ENCODE results near the gene PLIN3. TPM values are rescaled to one million over a fixed set of nuclear protein-coding genes. Genes with fewer than 3 reads are reported as not detected.
"Not testable (repeated sequence)": the region's sequence is repeated elsewhere in the genome, so short reads cannot be mapped to it uniquely, and the experiment has no call there.

Gene PLIN3
- polyA plus RNA-seq, 4 donors, result 77.3 to 190 (median 145) TPM

GRCh38 chr19:4802711-4803110 is 64.8 kb downstream of the PLIN3 start:
- H3K4me3 ChIP-seq (ENCODE audit: low read depth in 1 of 3, low read length in 3 of 3), result no peak overlapping the region
- peaks cover 0 to 11% (median 0%) of the 10 kb centered on the region in 3 donors for H3K36me3 ChIP-seq (ENCODE audit: control insufficient read depth in 3 of 3, insufficient read depth in 2 of 3, low read depth in 1 of 3, low read length in 3 of 3)
- 73 to 76% (median 74%) methylated on average over 7 of the region's 7 CpGs for WGBS, 3 donors
- H3K9me3 ChIP-seq (ENCODE audit: control insufficient read depth in 2 of 2, insufficient read depth in 1 of 2, low read depth in 1 of 2, low read length in 1 of 2), result no peaks in the 10 kb centered on the region
- no peak overlapping the region for H3K27ac ChIP-seq (ENCODE audit: low read depth in 1 of 3, low read length in 2 of 3)
- no peak for DNase-seq
- no peak for FAIRE-seq
- no peaks in the 10 kb centered on the region for H3K4me1 ChIP-seq (ENCODE audit: control insufficient read depth in 3 of 3, insufficient read depth in 2 of 3, low read depth in 1 of 3, low read length in 2 of 3)
- no peaks in the 10 kb centered on the region for H3K27me3 ChIP-seq (ENCODE audit: control insufficient read depth in 3 of 3, insufficient read depth in 3 of 3, low read length in 3 of 3)

- FAIRE-seq (no peak), DNase-seq (no peak)
- Histone ChIP-seq H3K27ac (ENCODE audit: low read depth in 1 of 3, low read length in 2 of 3) (no peak overlapping the region), H3K4me1 (ENCODE audit: control insufficient read depth in 3 of 3, insufficient read depth in 2 of 3, low read depth in 1 of 3, low read length in 2 of 3) (no peaks in the 10 kb centered on the region), H3K36me3 (ENCODE audit: control insufficient read depth in 3 of 3, insufficient read depth in 2 of 3, low read depth in 1 of 3, low read length in 3 of 3) (peaks cover 0 to 21% (median 3%) of the 10 kb centered on the region in 3 donors), H3K4me3 (ENCODE audit: low read depth in 1 of 3, low read length in 3 of 3) (no peak overlapping the region), H3K9me3 (ENCODE audit: control insufficient read depth in 2 of 2, insufficient read depth in 1 of 2, low read depth in 1 of 2, low read length in 1 of 2) (no peaks in the 10 kb centered on the region), H3K27me3 (ENCODE audit: control insufficient read depth in 3 of 3, insufficient read depth in 3 of 3, low read length in 3 of 3) (no peaks in the 10 kb centered on the region)
- WGBS, 3 donors, result 61 to 84% (median 72%) methylated on average over 3 of the region's 3 CpGs
Observed at GRCh38 chr19:4801085-4801619, 66.3 kb downstream of the PLIN3 start.

GRCh38 chr19:4800591-4801081 is 66.8 kb downstream of the PLIN3 start:
- FAIRE-seq (no peak), DNase-seq (no peak)
- Histone ChIP-seq H3K4me1 (ENCODE audit: control insufficient read depth in 3 of 3, insufficient read depth in 2 of 3, low read depth in 1 of 3, low read length in 2 of 3) (no peaks in the 10 kb centered on the region), H3K27me3 (ENCODE audit: control insufficient read depth in 3 of 3, insufficient read depth in 3 of 3, low read length in 3 of 3) (no peaks in the 10 kb centered on the region), H3K9me3 (ENCODE audit: control insufficient read depth in 2 of 2, insufficient read depth in 1 of 2, low read depth in 1 of 2, low read length in 1 of 2) (no peaks in the 10 kb centered on the region), H3K36me3 (ENCODE audit: control insufficient read depth in 3 of 3, insufficient read depth in 2 of 3, low read depth in 1 of 3, low read length in 3 of 3) (peaks cover 0 to 24% (median 3%) of the 10 kb centered on the region in 3 donors), H3K27ac (ENCODE audit: low read depth in 1 of 3, low read length in 2 of 3) (no peak overlapping the region), H3K4me3 (ENCODE audit: low read depth in 1 of 3, low read length in 3 of 3) (no peak overlapping the region)
- 42 to 61% (median 52%) methylated on average over 23 of the region's 23 CpGs for WGBS, 3 donors

- DNase-seq (no peak), FAIRE-seq (no peak)
- H3K27me3 ChIP-seq (ENCODE audit: control insufficient read depth in 3 of 3, insufficient read depth in 3 of 3, low read length in 3 of 3), result no peaks in the 10 kb centered on the region
- H3K4me1 ChIP-seq (ENCODE audit: control insufficient read depth in 3 of 3, insufficient read depth in 2 of 3, low read depth in 1 of 3, low read length in 2 of 3), result peaks cover 0 to 6% (median 3%) of the 10 kb centered on the region in 3 donors
- 77 to 84% (median 78%) methylated on average over 9 of the region's 9 CpGs for WGBS, 3 donors
- H3K27ac ChIP-seq (ENCODE audit: low read depth in 1 of 3, low read length in 2 of 3), result no peak overlapping the region
- H3K4me3 ChIP-seq (ENCODE audit: low read depth in 1 of 3, low read length in 3 of 3), result no peak overlapping the region
- no peaks in the 10 kb centered on the region for H3K9me3 ChIP-seq (ENCODE audit: control insufficient read depth in 2 of 2, insufficient read depth in 1 of 2, low read depth in 1 of 2, low read length in 1 of 2)
- peaks cover 0 to 51% (median 6%) of the 10 kb centered on the region in 3 donors for H3K36me3 ChIP-seq (ENCODE audit: control insufficient read depth in 3 of 3, insufficient read depth in 2 of 3, low read depth in 1 of 3, low read length in 3 of 3)
Observed at GRCh38 chr19:4795400-4795799, 72.1 kb downstream of the PLIN3 start.

GRCh38 chr19:4794971-4795370 is 72.5 kb downstream of the PLIN3 start:
- H3K9me3 ChIP-seq (ENCODE audit: control insufficient read depth in 2 of 2, insufficient read depth in 1 of 2, low read depth in 1 of 2, low read length in 1 of 2), result no peaks in the 10 kb centered on the region
- peaks cover 0 to 51% (median 6%) of the 10 kb centered on the region in 3 donors for H3K36me3 ChIP-seq (ENCODE audit: control insufficient read depth in 3 of 3, insufficient read depth in 2 of 3, low read depth in 1 of 3, low read length in 3 of 3)
- WGBS, 3 donors, result 72 to 83% (median 73%) methylated on average over 11 of the region's 11 CpGs
- no peaks in the 10 kb centered on the region for H3K27me3 ChIP-seq (ENCODE audit: control insufficient read depth in 3 of 3, insufficient read depth in 3 of 3, low read length in 3 of 3)
- H3K4me3 ChIP-seq (ENCODE audit: low read depth in 1 of 3, low read length in 3 of 3), result no peak overlapping the region
- peaks cover 0 to 6% (median 3%) of the 10 kb centered on the region in 3 donors for H3K4me1 ChIP-seq (ENCODE audit: control insufficient read depth in 3 of 3, insufficient read depth in 2 of 3, low read depth in 1 of 3, low read length in 2 of 3)
- no peak overlapping the region for H3K27ac ChIP-seq (ENCODE audit: low read depth in 1 of 3, low read length in 2 of 3)
- DNase-seq (no peak), FAIRE-seq (no peak)

GRCh38 chr19:4793278-4793677 is 74.2 kb downstream of the PLIN3 start:
- 75 to 89% (median 82%) methylated on average over 15 to 19 of the region's 19 CpGs for WGBS, 3 donors
- H3K9me3 ChIP-seq (ENCODE audit: control insufficient read depth in 2 of 2, insufficient read depth in 1 of 2, low read depth in 1 of 2, low read length in 1 of 2), result not testable (repeated sequence)

GRCh38 chr19:4792866-4793195 is 74.6 kb downstream of the PLIN3 start:
- H3K27ac ChIP-seq (ENCODE audit: low read depth in 1 of 3, low read length in 2 of 3); H3K4me1 ChIP-seq (ENCODE audit: control insufficient read depth in 3 of 3, insufficient read depth in 2 of 3, low read depth in 1 of 3, low read length in 2 of 3): not testable (repeated sequence)

More at GRCh38 chr19:4793278-4793677, 74.2 kb downstream of the PLIN3 start:
- H3K27ac ChIP-seq (ENCODE audit: low read depth in 1 of 3, low read length in 2 of 3); H3K4me1 ChIP-seq (ENCODE audit: control insufficient read depth in 3 of 3, insufficient read depth in 2 of 3, low read depth in 1 of 3, low read length in 2 of 3); DNase-seq; H3K27me3 ChIP-seq (ENCODE audit: control insufficient read depth in 3 of 3, insufficient read depth in 3 of 3, low read length in 3 of 3); FAIRE-seq; H3K4me3 ChIP-seq (ENCODE audit: low read depth in 1 of 3, low read length in 3 of 3): not testable (repeated sequence)
- H3K36me3 ChIP-seq (ENCODE audit: control insufficient read depth in 3 of 3, insufficient read depth in 2 of 3, low read depth in 1 of 3, low read length in 3 of 3), result peaks cover 0 to 44% (median 6%) of the 10 kb centered on the region in 3 donors

GRCh38 chr19:4792019-4792865 is 75.2 kb downstream of the PLIN3 start:
- peaks cover 0 to 36% (median 6%) of the 10 kb centered on the region in 3 donors for H3K36me3 ChIP-seq (ENCODE audit: control insufficient read depth in 3 of 3, insufficient read depth in 2 of 3, low read depth in 1 of 3, low read length in 3 of 3)
- H3K9me3 ChIP-seq (ENCODE audit: control insufficient read depth in 2 of 2, insufficient read depth in 1 of 2, low read depth in 1 of 2, low read length in 1 of 2); FAIRE-seq; H3K4me1 ChIP-seq (ENCODE audit: control insufficient read depth in 3 of 3, insufficient read depth in 2 of 3, low read depth in 1 of 3, low read length in 2 of 3); H3K27me3 ChIP-seq (ENCODE audit: control insufficient read depth in 3 of 3, insufficient read depth in 3 of 3, low read length in 3 of 3): not testable (repeated sequence)
- 7 to 8% (median 8%) methylated on average over 44 to 75 of the region's 75 CpGs for WGBS, 3 donors
- H3K27ac ChIP-seq (ENCODE audit: low read depth in 1 of 3, low read length in 2 of 3), result peak overlapping the region; percentile 75 to 97 (median 82)
- peak in 1 of 2 donors; percentile 67 for DNase-seq
- H3K4me3 ChIP-seq (ENCODE audit: low read depth in 1 of 3, low read length in 3 of 3), result peak overlapping the region; percentile 54 to 85 (median 85)

More at GRCh38 chr19:4792866-4793195, 74.6 kb downstream of the PLIN3 start:
- FAIRE-seq; H3K9me3 ChIP-seq (ENCODE audit: control insufficient read depth in 2 of 2, insufficient read depth in 1 of 2, low read depth in 1 of 2, low read length in 1 of 2); H3K27me3 ChIP-seq (ENCODE audit: control insufficient read depth in 3 of 3, insufficient read depth in 3 of 3, low read length in 3 of 3); DNase-seq: not testable (repeated sequence)
- Histone ChIP-seq H3K36me3 (ENCODE audit: control insufficient read depth in 3 of 3, insufficient read depth in 2 of 3, low read depth in 1 of 3, low read length in 3 of 3) (peaks cover 0 to 41% (median 6%) of the 10 kb centered on the region in 3 donors), H3K4me3 (ENCODE audit: low read depth in 1 of 3, low read length in 3 of 3) (peak overlapping the region in 2 of 3 donors; percentile 54 to 85)
- 79 to 85% (median 82%) methylated on average over 23 to 24 of the region's 24 CpGs for WGBS, 3 donors

Data from small intestine (tissue), 7 donors.